HG03159 (cell line): ENCODE measurements around the gene FAM124A.

Source experiments
- ATAC-seq: cut with Tn5 transposase; IDR thresholded peaks from one replicate; pipeline ENCODE4 v1.9.1; 2021; ENCODE audit warnings: mild to moderate bottlenecking, moderate library complexity; ENCODE audit not compliant: unreplicated experiment

FAM124A gene

GRCh38 chr13:51240958-51241357 is 18.8 kb downstream of the FAM124A start:
- no peak for ATAC-seq

GRCh38 chr13:51241720-51242119 is 19.5 kb downstream of the FAM124A start:
- ATAC-seq, result no peak

- ATAC-seq, result no peak
Observed at GRCh38 chr13:51243227-51243626, 21.0 kb downstream of the FAM124A start.

GRCh38 chr13:51243832-51244231 is 21.6 kb downstream of the FAM124A start:
- ATAC-seq, result no peak

GRCh38 chr13:51244637-51245405 is 22.6 kb downstream of the FAM124A start:
- no peak for ATAC-seq

- no peak for ATAC-seq
Observed at GRCh38 chr13:51245583-51245982, 23.4 kb downstream of the FAM124A start.

- ATAC-seq, result no peak
Observed at GRCh38 chr13:51246025-51246417, 23.8 kb downstream of the FAM124A start.

- no peak for ATAC-seq
Observed at GRCh38 chr13:51246418-51247277, 24.4 kb downstream of the FAM124A start.

GRCh38 chr13:51249255-51249654 is 27.1 kb downstream of the FAM124A start:
- ATAC-seq, result no peak

- no peak for ATAC-seq
Observed at GRCh38 chr13:51249770-51250741, 27.9 kb downstream of the FAM124A start.

GRCh38 chr13:51251480-51251879 is 29.3 kb downstream of the FAM124A start:
- ATAC-seq, result no peak

GRCh38 chr13:51252954-51253532 is 30.8 kb downstream of the FAM124A start:
- no peak for ATAC-seq

GRCh38 chr13:51255556-51255955 is 33.4 kb downstream of the FAM124A start:
- ATAC-seq, result no peak

- ATAC-seq, result no peak
Observed at GRCh38 chr13:51257187-51257586, 35.0 kb downstream of the FAM124A start.

GRCh38 chr13:51258612-51259548 is 36.7 kb downstream of the FAM124A start:
- no peak for ATAC-seq

GRCh38 chr13:51260154-51260553 is 38.0 kb downstream of the FAM124A start:
- ATAC-seq, result no peak

- ATAC-seq, result no peak
Observed at GRCh38 chr13:51261610-51262249, 39.5 kb downstream of the FAM124A start.

GRCh38 chr13:51262501-51263211 is 40.5 kb downstream of the FAM124A start:
- ATAC-seq, result no peak
